GM19397 (cell line): ENCODE measurements around the gene FAM43A.

Experiments
- ATAC-seq: cut with Tn5 transposase; IDR thresholded peaks from one replicate; pipeline ENCODE4 v1.9.1; 2021; ENCODE audit warnings: mild to moderate bottlenecking, moderate library complexity; ENCODE audit not compliant: unreplicated experiment

Gene FAM43A

DNA sequence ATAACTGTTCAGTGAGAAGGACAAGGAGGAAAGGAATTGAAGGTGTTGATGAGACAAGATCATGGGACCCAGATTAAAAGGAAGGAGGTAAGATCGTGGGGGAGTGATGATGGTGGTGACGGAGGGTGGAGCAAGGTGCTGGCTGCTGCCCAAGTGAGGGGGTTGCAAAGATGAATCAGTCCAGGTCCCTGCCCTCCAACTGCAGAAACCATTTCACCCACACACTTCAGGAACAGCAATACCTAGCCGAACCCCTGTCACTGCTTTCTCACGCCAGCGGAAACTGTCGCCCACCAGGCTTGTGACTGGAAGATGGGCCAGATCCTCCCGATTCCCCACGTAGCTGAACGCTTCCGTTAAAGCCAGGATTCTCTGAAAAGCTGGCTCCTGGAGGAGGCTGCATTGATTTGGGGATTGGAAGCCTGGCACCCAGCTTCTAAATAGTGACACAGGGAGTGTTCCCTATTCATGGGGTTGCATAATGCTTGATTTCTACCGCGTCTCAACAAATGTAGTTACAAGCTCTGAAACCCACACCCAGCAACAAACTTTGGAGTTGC, 10.5 kb upstream of the FAM43A start:
- ATAC-seq: no peak

DNA sequence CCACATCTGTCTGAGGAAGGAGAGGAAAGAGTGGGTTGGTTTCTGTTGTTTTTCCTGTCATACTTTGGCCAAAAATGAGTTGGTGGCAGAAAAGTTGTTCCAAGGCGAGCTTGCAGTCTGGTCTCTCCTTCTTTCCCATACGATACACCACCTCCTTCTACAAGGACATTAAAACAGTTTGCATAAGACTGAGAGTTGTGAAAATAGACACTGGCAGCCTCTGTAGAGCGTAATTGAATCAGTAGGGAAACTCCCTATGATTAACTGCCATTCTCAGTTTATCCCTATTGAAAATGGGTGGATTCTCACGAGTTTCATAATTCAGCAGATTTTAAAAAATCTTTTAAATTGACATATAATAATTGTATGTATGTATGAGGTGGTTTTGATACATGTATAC, 10.0 kb upstream of the FAM43A start:
- no peak for ATAC-seq

DNA sequence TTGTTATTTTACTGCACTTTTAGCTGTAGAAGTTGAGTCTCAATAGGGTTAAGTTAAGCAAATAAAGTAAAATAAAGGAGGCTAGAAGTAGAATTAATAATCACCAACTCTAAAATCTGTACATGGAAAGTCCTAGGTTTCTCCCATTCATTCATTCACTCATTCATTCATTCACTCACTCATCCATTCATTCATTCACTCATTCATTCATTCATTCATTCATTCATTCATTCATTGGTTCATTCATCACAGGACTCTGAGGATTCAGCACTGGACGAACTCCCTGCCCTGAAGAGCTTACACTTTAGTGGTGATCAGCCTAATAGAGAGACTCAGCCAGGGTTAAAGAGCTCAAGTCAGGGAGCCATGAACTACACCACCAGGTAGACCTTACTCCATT, 9.2 kb upstream of the FAM43A start:
- ATAC-seq: no peak

GRCh38 chr3:194680888-194681615, 4.6 kb upstream of the FAM43A start:
- ATAC-seq: no peak

DNA sequence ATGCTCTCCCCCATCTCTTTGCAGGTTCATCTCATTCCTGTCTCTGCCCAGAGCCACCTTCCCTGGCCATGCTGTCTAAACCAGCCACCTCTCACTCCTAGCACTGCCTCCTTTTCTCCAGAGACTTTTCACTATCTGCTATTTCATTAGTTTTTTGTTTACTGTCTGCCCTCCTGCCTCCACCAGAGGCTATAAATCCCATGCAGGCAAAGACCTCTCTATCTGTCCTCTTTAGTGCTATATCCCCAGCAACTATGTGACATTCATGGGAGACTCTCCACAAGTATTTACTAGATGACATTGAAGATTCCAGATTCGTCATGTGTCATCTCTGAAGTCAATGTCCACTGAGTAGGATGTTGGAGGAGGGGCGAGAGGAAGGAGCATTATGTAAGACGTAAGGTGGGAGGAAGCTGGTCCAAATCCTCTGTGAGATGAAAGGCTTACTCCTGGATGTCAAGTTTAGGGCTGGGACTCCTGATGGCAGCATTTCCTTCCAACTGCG, 3.4 kb upstream of the FAM43A start:
- ATAC-seq: no peak

DNA sequence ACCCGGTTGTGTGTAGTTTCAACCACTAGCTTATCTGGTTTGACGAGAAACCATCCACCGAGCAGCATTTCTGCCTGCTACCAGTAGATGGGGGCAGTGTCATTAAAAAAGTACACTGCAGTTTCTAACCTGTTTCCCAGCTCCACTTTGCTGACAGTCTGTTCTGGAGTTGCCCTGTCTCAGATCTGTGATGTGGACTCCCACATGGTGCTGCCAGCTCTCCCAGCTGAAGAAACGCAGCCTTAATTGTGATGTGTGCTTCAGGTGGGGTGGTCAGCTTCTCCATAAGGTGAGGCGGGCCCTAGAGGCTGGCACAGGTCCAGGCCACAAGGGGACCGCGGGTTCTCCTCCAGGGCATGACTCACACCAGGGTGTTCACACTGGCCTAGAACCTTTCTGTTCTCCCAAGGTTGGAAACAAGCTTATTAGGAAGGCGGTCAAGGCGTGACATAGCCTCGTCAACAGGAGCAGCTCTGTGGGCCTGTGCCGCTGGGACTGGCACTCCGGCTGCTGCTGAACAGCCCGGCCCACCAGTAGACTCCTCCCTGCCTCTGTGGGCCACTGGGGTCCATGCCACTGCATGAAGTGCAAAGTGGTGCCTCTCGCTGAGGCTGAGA, 2.9 kb upstream of the FAM43A start:
- peak; percentile 41 for ATAC-seq

GRCh38 chr3:194683380-194683779, 2.3 kb upstream of the FAM43A start:
- no peak for ATAC-seq

- no peak for ATAC-seq
Measured at GRCh38 chr3:194685065-194685717, 492 bp upstream of the FAM43A start.

DNA sequence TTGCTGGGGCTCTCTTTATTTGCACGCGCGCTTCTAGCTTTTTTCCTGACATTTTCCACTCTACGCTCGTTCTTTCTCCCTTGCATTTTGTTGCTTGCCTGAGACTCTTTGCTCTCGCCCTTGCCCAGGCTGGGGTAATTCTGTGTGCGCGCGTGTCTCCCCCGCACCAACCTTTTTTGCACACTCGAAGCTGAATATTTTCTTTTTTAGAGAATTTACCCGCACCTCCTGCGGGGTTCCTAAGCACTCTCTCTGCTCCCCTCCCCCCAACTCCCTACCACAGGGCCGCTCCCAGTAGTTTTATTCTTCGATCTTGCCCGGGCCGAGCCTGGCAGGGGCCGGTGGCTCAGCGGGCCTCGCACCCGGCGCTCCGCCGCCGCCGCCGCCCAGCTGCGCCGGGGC, 732 bp downstream of the FAM43A start:
- ATAC-seq: no peak

DNA sequence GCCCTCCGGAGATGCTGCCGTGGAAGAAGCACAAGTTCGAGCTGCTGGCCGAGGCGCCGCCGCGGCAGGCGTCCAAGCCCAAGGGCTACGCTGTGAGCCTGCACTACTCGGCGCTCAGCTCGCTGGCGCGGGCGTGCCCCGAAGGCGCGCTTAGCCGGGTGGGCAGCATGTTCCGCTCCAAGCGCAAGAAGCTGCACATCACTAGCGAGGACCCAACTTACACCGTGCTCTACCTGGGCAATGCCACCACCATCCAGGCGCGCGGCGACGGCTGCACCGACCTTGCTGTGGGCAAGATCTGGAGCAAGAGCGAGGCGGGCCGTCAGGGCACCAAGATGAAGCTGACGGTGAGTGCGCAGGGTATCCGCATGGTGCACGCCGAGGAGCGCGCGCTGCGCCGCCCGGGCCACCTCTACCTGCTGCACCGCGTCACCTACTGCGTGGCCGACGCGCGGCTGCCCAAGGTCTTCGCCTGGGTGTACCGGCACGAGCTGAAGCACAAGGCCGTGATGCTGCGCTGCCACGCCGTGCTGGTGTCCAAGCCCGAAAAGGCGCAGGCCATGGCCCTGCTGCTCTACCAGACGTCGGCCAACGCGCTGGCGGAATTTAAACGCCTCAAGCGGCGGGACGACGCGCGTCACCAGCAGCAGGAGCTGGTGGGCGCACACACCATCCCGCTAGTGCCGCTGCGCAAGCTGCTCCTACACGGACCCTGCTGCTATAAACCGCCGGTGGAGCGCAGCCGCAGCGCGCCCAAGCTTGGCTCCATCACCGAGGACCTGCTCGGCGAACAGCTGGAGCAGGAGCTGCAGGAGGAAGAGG, 1.3 kb downstream of the FAM43A start:
- peak; percentile 4 for ATAC-seq

DNA sequence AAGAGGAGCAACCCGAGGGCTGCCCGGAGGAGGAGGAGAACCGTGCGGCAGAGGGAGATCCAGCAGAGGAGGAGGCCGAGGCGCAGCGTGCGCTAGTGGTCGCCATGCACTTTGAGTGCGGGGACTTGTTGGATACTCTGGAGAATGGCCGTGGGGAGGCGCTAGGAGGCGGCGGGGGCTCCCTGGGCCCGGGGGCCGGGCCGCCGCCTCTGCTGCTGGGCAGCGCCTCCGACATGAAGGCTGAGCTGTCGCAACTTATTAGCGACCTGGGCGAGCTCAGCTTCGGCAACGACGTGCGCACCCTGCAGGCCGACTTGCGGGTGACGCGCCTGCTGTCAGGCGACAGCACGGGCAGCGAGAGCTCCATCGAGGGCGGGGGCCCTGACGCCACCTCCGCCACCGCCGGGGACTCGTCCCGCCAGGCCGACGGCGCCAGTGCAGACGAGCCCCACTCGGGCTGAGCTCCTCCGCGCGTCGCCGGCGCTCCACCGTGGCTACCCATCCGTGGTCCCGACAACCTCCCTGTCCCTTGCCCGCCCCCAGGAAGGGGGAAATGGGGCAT, 2.0 kb downstream of the FAM43A start:
- ATAC-seq: peak; percentile 33

- ATAC-seq: peak; percentile 25
Measured at GRCh38 chr3:194688200-194688740, 2.6 kb downstream of the FAM43A start.

GRCh38 chr3:194688946-194689345, 3.3 kb downstream of the FAM43A start:
- ATAC-seq: no peak

DNA sequence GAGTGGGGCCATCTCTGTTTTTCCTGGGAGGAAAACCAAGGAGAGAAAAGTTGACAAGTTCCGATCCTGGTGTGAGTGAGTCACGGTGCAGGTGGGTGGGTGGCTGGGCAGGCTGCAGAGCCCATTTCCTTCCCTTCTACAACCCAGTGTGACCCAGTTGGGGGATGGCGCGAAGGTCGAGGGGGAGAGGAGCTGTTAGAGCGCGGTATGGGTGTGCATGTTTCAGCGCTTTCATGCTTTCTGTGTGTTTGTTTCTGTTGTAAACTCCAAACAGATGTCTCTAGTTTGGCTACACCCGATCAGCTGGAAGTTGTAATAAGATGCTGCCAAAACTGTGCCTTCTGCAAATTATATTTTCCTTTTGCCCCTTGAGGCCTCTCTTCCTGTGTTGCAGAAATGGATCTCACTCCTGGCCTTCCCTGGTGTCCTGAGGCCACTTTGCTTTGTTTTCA, 3.8 kb downstream of the FAM43A start:
- no peak for ATAC-seq

DNA sequence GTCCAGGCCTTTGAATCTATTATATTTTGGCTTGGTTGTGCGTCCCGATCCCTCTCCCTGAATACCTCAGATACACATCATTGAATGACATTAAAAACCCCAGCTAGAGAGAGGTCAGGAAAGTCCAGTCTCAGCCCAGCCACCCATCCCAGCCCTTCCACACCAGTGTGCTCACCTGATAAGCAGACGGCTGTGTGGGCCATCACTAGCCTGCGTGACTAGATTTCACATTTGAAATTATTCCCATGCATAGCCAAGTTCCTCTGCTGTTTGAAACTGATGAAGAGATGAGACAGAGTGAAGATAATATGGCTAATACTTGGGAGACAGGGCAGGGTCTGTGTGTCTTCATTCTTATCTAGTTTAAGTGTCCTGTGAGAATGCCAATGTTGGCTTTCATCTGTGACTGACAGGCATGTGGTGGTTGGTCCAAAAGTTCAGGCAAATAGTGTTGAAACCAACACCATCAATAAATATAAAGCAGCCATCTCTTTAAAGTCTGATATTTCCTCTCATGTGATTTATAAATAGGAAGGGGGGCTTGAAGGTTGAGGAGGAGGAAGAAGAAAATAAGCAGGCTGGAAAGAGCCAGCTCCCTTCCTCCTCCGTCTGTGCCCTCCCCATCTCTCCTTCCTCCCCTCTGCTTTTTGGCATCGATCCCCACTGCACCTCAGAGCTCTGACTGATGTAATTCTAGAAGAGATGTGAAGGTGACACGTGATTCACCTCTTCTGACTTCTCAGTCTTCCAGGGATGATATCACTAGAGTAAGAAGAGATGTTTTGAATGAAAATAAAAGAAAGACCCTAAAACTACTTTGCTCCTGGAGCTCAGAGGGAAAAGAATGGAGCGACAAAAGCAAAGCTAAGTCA, 5.1 kb downstream of the FAM43A start:
- no peak for ATAC-seq

- ATAC-seq: peak; percentile 62
Measured at GRCh38 chr3:194691481-194692283, 6.0 kb downstream of the FAM43A start.

GRCh38 chr3:194696702-194697101, 11.0 kb downstream of the FAM43A start:
- ATAC-seq: no peak

DNA sequence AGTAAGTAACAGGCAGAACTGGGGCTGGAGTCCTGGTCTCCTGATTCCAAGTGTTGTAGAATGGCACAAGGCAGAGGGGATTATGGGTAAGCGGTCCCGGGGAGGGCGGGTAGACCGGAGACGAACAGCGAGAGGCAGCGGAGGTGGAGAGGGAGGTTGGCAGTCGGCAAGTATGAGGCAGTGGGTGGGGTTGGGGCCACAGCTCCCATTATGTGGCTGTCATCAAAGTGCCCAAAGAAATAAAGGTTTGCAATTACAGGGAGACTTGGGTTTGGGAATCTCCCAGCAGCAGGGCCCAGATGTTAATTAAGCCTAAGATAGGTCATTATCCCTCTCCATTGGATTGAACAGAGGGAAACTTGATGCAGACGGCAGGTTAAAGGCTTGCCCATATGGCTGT, 16.9 kb downstream of the FAM43A start:
- no peak for ATAC-seq
